Astrocyte of the hippocampus (primary cell): ENCODE data around the gene TIAM2.
"Not testable (repeated sequence)": the region's sequence is repeated elsewhere in the genome, so short reads cannot be mapped to it uniquely, and the experiment has no call there.

ENCODE experiments used
- DNase-seq: peaks from one replicate; pipeline ENCODE4 v3.0.0; 2011; ENCODE audit warnings: low read depth, low spot score

Gene TIAM2

GRCh38 chr6:155190677-155191076, 195.6 kb downstream of the TIAM2 start:
- no peak for DNase-seq

DNA sequence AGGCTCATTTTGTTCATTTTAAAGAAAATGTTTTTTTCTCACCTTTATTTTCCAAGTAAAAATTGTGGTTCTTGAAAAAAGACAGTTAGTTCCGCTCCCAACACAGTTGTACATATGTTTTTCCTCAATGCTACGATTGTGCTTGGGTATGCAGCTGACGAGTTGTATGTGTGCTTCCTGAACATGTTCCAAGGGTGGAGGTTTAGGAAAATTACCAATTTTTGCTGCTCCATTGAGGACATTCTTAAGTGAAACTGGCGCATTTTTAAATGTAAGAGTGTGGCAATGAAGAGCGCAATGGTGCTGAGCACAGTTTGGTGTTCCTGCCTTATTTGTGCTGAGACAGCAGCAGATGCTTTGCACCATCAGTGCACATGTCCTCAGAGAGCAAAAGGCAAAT, 198.4 kb downstream of the TIAM2 start:
- no peak for DNase-seq

GRCh38 chr6:155194399-155194798, 199.3 kb downstream of the TIAM2 start:
- DNase-seq: no peak

- DNase-seq: no peak
Measured at GRCh38 chr6:155195903-155196302, 200.8 kb downstream of the TIAM2 start.

DNA sequence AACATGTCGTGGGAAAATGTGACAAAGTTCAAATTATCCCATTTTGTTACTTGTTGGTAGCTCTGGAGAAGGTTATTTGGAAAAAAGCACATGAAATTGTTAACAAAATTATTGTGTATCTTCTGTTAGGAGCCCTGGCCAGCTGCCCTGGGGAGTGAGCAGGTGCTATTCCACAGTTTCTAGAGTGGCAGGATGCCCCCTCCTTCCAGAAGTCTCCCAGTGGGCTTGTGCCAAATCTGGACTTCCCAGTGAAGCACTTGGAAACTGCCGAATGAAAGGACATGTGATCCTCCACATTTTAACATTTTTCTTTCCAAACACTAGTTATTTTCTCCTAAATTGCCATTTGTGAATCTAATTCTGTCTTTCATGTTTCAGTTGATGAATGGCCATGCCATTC, 201.8 kb downstream of the TIAM2 start:
- DNase-seq: no peak

DNA sequence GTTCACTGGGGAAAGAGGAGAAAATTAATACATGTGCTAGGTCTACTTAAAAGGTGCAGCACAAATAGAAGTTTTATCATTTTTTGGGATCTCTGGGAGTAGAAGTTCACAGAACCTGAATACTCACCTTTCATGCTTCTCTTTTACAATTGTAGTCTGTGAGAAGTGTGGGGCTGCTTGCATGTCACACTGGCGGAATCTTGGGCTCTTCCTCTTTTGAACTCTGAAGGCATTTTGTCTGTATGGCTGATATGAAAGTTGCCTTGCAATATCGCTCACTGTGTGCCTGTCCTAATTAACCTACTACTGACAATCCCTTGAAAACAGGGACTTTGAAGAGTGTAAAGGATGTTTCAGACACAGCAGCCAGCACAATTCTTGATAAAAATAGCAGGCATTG, 202.8 kb downstream of the TIAM2 start:
- no peak for DNase-seq

DNA sequence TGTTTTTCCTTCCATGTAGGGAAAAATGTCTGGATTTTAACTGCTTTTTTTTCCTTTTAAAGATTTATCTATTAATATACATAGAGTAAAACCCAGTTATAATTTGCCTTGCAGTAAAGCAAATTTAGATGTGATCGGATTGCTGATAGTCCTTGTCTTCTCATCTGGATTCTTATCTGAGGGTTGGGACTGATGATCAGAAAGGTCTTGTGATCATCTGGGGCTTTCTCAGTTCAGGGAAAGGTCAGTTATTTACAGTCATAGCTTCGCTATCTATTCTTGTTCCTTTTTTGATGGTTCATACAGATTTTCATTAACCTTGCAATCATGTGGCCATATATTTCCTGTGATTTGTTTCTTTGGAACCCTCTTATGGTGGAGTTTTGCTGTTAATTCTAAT, 204.9 kb downstream of the TIAM2 start:
- DNase-seq: no peak

GRCh38 chr6:155201461-155202226, 206.5 kb downstream of the TIAM2 start:
- peak; percentile 67 for DNase-seq

DNA sequence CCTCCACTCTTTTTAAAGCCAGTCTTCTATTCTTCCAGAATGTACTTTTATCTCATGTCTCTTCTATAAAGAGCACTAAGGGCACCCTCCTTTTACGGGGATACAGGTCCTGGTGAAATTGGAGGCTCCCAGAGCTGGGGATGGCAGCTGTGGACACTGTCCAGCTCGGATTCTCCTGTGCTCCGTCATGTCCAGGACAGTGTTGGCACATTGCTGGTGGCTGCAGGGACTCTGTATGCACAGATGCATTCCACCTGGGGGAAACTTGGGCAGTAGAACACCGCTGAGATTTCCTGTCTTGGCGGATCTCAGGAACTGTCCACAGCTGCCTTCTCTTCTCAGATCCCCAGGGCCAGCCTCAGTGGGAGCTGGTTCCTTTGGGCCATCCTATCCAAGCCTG, 212.1 kb downstream of the TIAM2 start:
- no peak for DNase-seq

DNA sequence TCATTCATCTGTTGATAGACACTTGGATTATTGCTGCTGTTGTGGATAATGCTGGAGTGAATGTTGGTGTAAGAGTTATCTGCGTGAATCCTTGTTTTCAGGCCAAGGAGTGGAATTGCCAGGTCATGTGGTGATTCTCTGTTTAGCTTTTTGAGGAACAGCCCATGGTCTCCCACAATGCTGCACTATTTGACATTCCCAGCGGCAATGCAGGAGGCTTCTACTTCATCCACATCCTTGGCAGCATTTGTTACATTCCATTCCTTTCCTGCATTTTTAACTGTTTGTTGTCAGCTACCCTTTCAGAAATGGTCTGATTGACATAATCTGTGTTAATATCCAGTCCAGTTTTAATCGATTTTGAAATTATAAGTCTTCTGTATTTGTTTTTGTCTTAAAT, 217.0 kb downstream of the TIAM2 start:
- peak; percentile 31 for DNase-seq

DNA sequence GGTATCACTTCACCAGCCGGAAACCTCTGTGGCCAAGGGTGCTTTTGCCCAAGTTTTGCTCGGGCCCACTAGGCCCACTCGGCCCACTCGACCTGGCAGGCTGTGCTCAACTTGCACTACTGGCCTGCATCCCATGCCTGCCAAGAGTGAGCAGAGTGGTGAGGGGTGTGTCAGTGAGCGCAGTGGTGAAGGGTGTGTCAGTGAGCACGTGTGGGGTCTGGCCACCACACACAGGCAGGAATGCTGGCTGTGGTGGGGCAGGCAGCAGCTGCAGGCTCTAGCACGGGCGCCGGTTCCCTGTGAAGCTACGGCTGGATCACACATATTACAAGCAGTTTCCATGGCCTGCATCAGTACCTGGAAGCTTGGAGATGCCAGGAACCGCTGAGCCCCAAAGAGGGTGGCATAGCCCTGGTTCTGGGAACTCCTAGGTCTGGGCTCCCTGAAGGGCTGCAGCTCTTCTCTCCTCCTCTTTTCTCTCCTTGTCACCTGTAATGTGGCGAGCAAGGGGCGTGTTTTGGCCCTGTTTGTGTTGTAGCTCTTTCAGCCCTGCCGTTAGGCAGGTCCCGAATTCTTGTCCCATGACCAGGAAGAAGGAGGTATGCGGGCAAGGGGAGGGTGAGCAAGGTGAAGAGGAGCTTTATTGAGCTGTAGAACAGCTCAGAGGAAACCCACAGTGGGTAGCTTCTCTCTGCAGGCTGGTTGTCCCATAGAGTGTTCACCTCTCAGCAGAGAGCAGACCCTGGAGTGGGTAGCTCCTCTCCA, 217.7 kb downstream of the TIAM2 start:
- peak; percentile 28 for DNase-seq

GRCh38 chr6:155213611-155214372, 218.7 kb downstream of the TIAM2 start:
- DNase-seq: no peak

GRCh38 chr6:155215906-155216305, 220.8 kb downstream of the TIAM2 start:
- no peak for DNase-seq

DNA sequence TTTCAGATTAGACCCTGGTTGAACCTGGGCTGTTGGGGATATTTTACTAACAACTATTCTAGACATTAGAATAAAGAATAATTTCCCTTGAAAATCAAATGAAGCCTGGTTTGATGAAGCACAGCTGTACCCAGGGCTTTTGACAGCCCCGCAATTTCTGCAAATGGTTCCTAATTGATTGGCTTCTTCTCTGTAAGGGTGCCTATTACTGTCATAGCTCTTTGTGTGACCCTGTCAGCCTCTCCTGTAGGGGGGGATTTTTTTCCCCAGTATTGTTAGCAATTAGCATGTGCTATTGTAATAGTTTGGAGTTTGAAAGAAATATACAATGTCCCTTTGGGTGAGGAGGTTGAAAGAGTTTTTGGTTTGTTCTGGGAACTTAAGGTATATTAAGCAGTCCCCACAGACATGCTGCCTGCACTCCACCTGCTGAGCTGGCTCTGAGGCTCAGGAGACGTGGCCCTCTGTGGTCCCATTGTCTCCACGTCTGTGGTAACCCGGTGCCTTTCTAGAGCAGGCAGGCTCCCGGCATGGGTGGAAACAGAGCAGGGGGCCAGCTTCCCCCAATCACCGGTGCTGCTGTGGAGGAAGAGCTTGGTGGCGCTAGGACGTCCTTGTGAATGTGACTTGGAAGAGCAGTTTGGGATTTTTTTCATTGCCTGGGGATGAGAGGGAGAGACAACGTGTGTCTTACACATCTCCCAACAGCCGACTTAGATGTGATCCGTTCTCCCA, 221.4 kb downstream of the TIAM2 start:
- peak; percentile 8 for DNase-seq

DNA sequence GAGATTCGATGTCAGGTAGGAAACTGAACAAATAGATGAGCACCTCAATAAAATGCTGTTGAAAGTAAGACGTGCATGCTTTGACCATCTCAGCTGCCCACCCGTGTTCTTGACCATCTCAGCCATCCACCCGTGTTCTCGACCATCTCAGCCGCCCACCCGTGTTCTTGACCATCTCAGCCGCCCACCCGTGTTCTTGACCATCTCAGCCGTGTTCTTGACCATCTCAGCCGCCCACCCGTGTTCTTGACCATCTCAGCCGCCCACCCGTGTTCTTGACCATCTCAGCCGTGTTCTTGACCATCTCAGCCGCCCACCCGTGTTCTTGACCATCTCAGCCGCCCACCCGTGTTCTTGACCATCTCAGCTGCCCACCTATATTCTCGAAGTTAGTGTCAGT, 223.6 kb downstream of the TIAM2 start:
- DNase-seq: not testable (repeated sequence)

- DNase-seq: peak; percentile 16
Measured at GRCh38 chr6:155219299-155219698, 224.2 kb downstream of the TIAM2 start.

- DNase-seq: peak; percentile 12
Measured at GRCh38 chr6:155219858-155220301, 224.8 kb downstream of the TIAM2 start.

DNA sequence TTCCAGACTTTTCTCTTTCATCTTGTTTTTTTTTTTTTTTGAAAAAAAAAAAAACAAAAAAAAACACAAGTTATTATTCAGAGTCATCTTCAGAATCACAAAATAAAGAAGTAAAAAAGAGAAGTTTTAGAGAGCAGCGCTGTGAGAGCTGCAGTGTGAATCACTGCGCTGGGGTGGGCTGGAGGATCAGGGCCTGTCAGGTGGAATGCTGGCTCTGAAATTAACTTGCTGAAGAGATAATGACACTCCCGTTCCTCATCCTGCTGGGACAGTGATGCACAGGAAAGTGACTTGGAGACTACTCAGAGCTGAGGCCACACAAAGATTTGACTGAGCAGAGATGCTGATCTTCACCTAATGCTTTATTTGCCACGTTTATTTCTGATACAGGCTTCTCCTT, 226.0 kb downstream of the TIAM2 start:
- DNase-seq: no peak

DNA sequence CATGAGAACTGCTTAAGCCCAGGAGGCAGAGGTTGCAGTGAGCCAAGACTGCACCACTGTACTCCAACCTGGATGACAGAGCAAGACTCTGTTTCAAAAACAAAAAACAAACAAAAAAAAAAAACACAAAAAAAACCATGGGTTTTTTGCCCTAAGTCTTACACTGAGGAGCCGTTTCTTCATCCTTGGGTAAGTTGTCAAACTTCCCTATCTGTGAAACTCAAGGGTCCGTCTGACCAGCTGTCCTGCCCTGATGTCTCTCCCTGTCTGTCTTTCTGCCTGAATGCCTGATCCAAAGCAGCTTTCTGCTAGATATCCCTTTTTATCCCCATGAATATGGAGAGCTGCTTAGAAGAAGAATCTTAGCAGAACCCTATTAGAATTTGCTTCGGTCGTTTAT, 227.4 kb downstream of the TIAM2 start:
- no peak for DNase-seq

DNA sequence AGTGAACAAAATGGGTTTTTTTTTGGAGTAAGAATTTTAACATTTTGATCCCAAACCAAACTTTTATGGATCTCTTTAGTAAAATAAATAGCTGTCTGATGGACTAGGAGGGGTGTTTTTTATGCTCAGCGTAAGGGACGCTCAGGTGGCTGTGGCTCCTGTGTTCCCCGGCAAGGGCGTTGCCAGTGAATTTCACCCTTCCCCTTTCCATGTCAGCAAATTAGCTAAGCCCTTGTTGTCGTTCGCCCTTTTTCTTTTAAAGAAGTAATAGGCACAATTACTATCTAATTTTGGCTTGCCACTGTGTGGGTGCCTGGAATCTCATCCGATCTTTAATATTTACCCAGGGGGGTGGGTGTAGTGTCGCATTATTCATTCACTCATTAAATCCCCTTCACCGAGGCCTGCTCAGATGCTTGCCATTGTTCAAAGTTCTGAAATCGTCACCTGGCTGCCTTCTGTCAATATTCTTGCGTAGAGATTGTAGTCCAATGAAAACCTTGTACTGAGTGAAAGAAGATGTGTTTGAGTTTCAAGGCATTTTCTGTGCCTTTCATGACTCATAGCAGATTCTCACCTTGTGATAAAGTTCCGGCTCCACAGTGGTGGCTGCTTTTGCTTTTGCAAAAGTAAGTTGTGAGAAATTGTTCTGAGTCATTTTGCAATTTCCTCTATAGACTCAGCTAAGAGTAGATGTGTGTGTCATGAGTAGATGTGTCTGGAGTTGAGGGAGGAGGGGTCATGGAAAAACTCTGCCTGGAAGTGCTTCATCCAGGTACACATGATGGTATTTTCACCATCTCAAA, 228.7 kb downstream of the TIAM2 start:
- DNase-seq: peak; percentile 78

- peak; percentile 10 for DNase-seq
Measured at GRCh38 chr6:155224618-155225017, 229.5 kb downstream of the TIAM2 start.
